Transverse colon (tissue), 4 donors: Measurements from ENCODE around the gene DAZAP1.
"Not testable (repeated sequence)": the region's sequence is repeated elsewhere in the genome, so short reads cannot be mapped to it uniquely, and the experiment has no call there.

ENCODE experiments used
- CTCF ChIP-seq, 5 experiments: fragments of 200-600 bp in 3 of 5; fragments of 450-650 bp in 2 of 5; sonication (generic) in 3 of 5; IDR thresholded peaks; 1 replicate in 2 of 5; 2 replicates in 3 of 5; pipeline ENCODE4 v1.5.1; 2016 to 2017; ENCODE audit warnings: antibody characterized with exemption in 5 of 5, inconsistent platforms in 3 of 5, mild to moderate bottlenecking in 2 of 5, moderate library complexity in 1 of 5
- EP300 ChIP-seq: sonication (generic); formaldehyde crosslinking; IDR thresholded peaks from one replicate; pipeline ENCODE4 v1.6.1; 2017; ENCODE audit warnings: antibody characterized with exemption, low read depth
- POLR2A ChIP-seq: fragments of 450-650 bp; IDR thresholded peaks from one replicate; pipeline ENCODE4 v1.6.1; 2016; ENCODE audit warnings: antibody characterized with exemption, mild to moderate bottlenecking, moderate library complexity
- POLR2AphosphoS5 ChIP-seq, 3 donors: sonication (generic); formaldehyde crosslinking; IDR thresholded peaks; one replicate each; pipeline ENCODE4 v1.6.1; 2016; ENCODE audit warnings: antibody characterized with exemption in 3 of 3

- not testable (repeated sequence) for TF ChIP-seq EP300; POLR2A; CTCF (IDR thresholded peaks at IDR 0.05); POLR2AphosphoS5 (IDR thresholded peaks at IDR 0.05)
Observed at GRCh38 chr19:1420085-1420484, 12.7 kb downstream of the DAZAP1 start.
